Neural cell (in vitro differentiated cells): ENCODE measurements around the gene PTPRN2. TPM values are rescaled to one million over a fixed set of nuclear protein-coding genes. Genes with fewer than 3 reads are reported as not detected.

ENCODE experiments used
- H2AFZ ChIP-seq: fragments of 200-600, 300-800 bp; sonication (generic), shearing (Covaris generic); 2 replicates; pipeline ENCODE4 v1.6.0; 2014; ENCODE audit warnings: low read depth, mild to moderate bottlenecking, antibody characterized with exemption, low read length, moderate library complexity
- H3F3A ChIP-seq: fragments of 200-600 bp; shearing (Covaris generic); 2 replicates; pipeline ENCODE4 v1.6.1; 2016; ENCODE audit warnings: mild to moderate bottlenecking, moderate library complexity, mixed read lengths, antibody characterized with exemption, low read length; ENCODE audit not compliant: insufficient read depth, poor library complexity, severe bottlenecking
- H3K27ac ChIP-seq: fragments of 200-600, 300-800 bp; sonication (generic), shearing (Covaris generic); 2 replicates; pipeline ENCODE4 v1.5.1; 2014; ENCODE audit warnings: mild to moderate bottlenecking, low read length, moderate library complexity
- H3K27me3 ChIP-seq: fragments of 300-800, 200-600 bp; sonication (generic), shearing (Covaris generic); 2 replicates; pipeline ENCODE4 v1.6.0; 2014; ENCODE audit warnings: mild to moderate bottlenecking, low read depth, low read length, moderate library complexity; ENCODE audit not compliant: insufficient read depth
- H3K36me3 ChIP-seq: fragments of 300-800, 200-600 bp; sonication (generic), shearing (Covaris generic); 2 replicates; pipeline ENCODE4 v1.5.1; 2014; ENCODE audit warnings: mild to moderate bottlenecking, antibody characterized with exemption, low read length, moderate library complexity; ENCODE audit not compliant: insufficient read depth
- H3K4me2 ChIP-seq: fragments of 300-800, 200-600 bp; sonication (generic), shearing (Covaris generic); 2 replicates; pipeline ENCODE4 v1.6.0; 2014; ENCODE audit warnings: mild to moderate bottlenecking, low read length
- H3K4me3 ChIP-seq: fragments of 300-800, 200-600 bp; sonication (generic), shearing (Covaris generic); 2 replicates; pipeline ENCODE4 v1.5.1; 2014; ENCODE audit warnings: mild to moderate bottlenecking, low read length, moderate library complexity
- H3K79me2 ChIP-seq: fragments of 200-600 bp; shearing (Covaris generic); replicated peaks from 2 replicates; pipeline ENCODE4 v1.6.0; 2014; ENCODE audit warnings: mild to moderate bottlenecking, low read length, moderate library complexity; ENCODE audit not compliant: insufficient read depth
- H3K9ac ChIP-seq: fragments of 300-800, 200-600 bp; sonication (generic), shearing (Covaris generic); 2 replicates; pipeline ENCODE4 v1.6.1; 2016; ENCODE audit warnings: mild to moderate bottlenecking, low read length, mixed read lengths
- H3K9me2 ChIP-seq: fragments of 200-600 bp; shearing (Covaris generic); 2 replicates; pipeline ENCODE4 v1.6.1; 2016; ENCODE audit warnings: mild to moderate bottlenecking, low read length, mixed read lengths; ENCODE audit not compliant: insufficient read depth
- H3K9me3 ChIP-seq: fragments of 200-600, 300-800 bp; sonication (generic), shearing (Covaris generic); 2 replicates; pipeline ENCODE4 v1.6.1; 2016; ENCODE audit warnings: mild to moderate bottlenecking, mixed run types, low read length, moderate library complexity, mixed read lengths
- H4K20me1 ChIP-seq: fragments of 200-600 bp; shearing (Covaris generic); 2 replicates; pipeline ENCODE4 v1.6.1; 2016; ENCODE audit warnings: mild to moderate bottlenecking, mixed run types; ENCODE audit not compliant: insufficient read depth
- CTCF ChIP-seq: fragments of 450-650 bp; IDR thresholded peaks from 2 replicates; pipeline ENCODE4 v1.5.1; 2014; ENCODE audit warnings: antibody characterized with exemption, mild to moderate bottlenecking, moderate library complexity; ENCODE audit not compliant: poor library complexity, severe bottlenecking
- EP300 ChIP-seq: fragments of 450-650 bp; conservative IDR thresholded peaks from 2 replicates; pipeline ENCODE4 v1.6.1; 2014; ENCODE audit warnings: antibody characterized with exemption, mild to moderate bottlenecking, moderate library complexity; ENCODE audit not compliant: poor library complexity, severe bottlenecking
- EZH2 ChIP-seq: fragments of 200-600, 300-800 bp; shearing (Covaris generic), sonication (generic); IDR thresholded peaks from 2 replicates; pipeline ENCODE4 v1.6.1; 2014; ENCODE audit warnings: antibody characterized with exemption, low read length, borderline replicate concordance, mild to moderate bottlenecking; ENCODE audit not compliant: insufficient read depth, poor library complexity, severe bottlenecking
- MXI1 ChIP-seq: fragments of 450-650 bp; conservative IDR thresholded peaks from 2 replicates; pipeline ENCODE4 v1.6.1; 2014; ENCODE audit warnings: antibody characterized with exemption, mild to moderate bottlenecking; ENCODE audit not compliant: poor library complexity, severe bottlenecking
- POLR2AphosphoS5 ChIP-seq: IDR thresholded peaks from 2 replicates; pipeline ENCODE4 v1.6.1; 2012
- RAD21 ChIP-seq: fragments of 450-650 bp; conservative IDR thresholded peaks from 2 replicates; pipeline ENCODE4 v1.6.1; 2014; ENCODE audit warnings: antibody characterized with exemption, mild to moderate bottlenecking, moderate library complexity
- SMC3 ChIP-seq: fragments of 450-650 bp; conservative IDR thresholded peaks from 2 replicates; pipeline ENCODE4 v1.6.1; 2014; ENCODE audit warnings: antibody characterized with exemption, mild to moderate bottlenecking, moderate library complexity; ENCODE audit not compliant: poor library complexity
- TAF1 ChIP-seq: IDR thresholded peaks from 2 replicates; pipeline ENCODE4 v1.6.1; 2012; ENCODE audit warnings: low read depth
- polyA plus RNA-seq: library from polyadenylated mRNA; depleted of rRNA; stranded (reverse); fragments of >200 nt; gene quantifications from 2 replicates; pipeline ENCODE4 v1.2.3, GENCODE V29; 2014
- TF ChIP-seq, protein P1 (sequence below): IDR thresholded peaks from 2 replicates; pipeline ENCODE4 v1.6.1; 2012; ENCODE audit warnings: borderline replicate concordance

PTPRN2 gene
- polyA plus RNA-seq, 1 donor from 2014 or later: 31.0 TPM

- H3K9ac ChIP-seq: no peak overlapping the region
- TF ChIP-seq EP300: no peak
- TF ChIP-seq EZH2: no peak
- TF ChIP-seq MXI1: no peak
- TF ChIP-seq, protein P1, sequence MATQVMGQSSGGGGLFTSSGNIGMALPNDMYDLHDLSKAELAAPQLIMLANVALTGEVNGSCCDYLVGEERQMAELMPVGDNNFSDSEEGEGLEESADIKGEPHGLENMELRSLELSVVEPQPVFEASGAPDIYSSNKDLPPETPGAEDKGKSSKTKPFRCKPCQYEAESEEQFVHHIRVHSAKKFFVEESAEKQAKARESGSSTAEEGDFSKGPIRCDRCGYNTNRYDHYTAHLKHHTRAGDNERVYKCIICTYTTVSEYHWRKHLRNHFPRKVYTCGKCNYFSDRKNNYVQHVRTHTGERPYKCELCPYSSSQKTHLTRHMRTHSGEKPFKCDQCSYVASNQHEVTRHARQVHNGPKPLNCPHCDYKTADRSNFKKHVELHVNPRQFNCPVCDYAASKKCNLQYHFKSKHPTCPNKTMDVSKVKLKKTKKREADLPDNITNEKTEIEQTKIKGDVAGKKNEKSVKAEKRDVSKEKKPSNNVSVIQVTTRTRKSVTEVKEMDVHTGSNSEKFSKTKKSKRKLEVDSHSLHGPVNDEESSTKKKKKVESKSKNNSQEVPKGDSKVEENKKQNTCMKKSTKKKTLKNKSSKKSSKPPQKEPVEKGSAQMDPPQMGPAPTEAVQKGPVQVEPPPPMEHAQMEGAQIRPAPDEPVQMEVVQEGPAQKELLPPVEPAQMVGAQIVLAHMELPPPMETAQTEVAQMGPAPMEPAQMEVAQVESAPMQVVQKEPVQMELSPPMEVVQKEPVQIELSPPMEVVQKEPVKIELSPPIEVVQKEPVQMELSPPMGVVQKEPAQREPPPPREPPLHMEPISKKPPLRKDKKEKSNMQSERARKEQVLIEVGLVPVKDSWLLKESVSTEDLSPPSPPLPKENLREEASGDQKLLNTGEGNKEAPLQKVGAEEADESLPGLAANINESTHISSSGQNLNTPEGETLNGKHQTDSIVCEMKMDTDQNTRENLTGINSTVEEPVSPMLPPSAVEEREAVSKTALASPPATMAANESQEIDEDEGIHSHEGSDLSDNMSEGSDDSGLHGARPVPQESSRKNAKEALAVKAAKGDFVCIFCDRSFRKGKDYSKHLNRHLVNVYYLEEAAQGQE: no peak
- TF ChIP-seq SMC3: no peak
- TF ChIP-seq CTCF: no peak
- no peak for TF ChIP-seq POLR2AphosphoS5
- TF ChIP-seq RAD21: no peak
- TF ChIP-seq TAF1: no peak
- H4K20me1 ChIP-seq: no peaks in the 10 kb centered on the region
- H2AFZ ChIP-seq: no peak overlapping the region
- no peaks in the 10 kb centered on the region for H3K9me2 ChIP-seq
- H3K9me3 ChIP-seq: no peaks in the 10 kb centered on the region
- H3K27me3 ChIP-seq: no peaks in the 10 kb centered on the region
- no peak overlapping the region for H3K27ac ChIP-seq
- H3K4me2 ChIP-seq: no peak overlapping the region
- no peak overlapping the region for H3K4me3 ChIP-seq
- no peaks in the 10 kb centered on the region for H3K36me3 ChIP-seq
- H3F3A ChIP-seq: no peaks in the 10 kb centered on the region
- H3K79me2 ChIP-seq: no peaks in the 10 kb centered on the region
Observed at GRCh38 chr7:157493776-157494175, 1093.8 kb downstream of the PTPRN2 start.

DNA sequence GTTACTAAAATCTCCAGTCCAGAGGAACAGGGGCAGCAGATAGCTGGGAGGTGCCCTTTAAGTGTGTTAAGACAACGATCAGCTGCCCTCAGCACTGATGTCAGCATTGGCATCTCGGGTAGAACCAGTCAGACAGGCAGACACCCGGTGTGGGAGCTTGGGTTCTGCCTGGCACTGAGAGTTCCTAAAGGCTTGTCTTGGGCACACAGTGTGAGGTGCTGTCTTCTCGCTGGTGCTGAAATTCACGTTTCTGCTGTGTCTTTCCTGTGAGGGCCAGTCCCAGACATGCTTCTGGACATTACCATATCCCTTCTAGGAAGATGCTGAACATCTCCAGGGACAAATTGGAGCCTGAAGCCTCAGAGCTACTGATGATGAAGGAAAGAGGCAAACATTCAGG is 1094.6 kb downstream of the PTPRN2 start:
- no peaks in the 10 kb centered on the region for H3K9me2 ChIP-seq
- no peaks in the 10 kb centered on the region for H3K9me3 ChIP-seq
- no peaks in the 10 kb centered on the region for H4K20me1 ChIP-seq
- no peaks in the 10 kb centered on the region for H3K27me3 ChIP-seq
- no peak overlapping the region for H3K27ac ChIP-seq
- no peak for TF ChIP-seq SMC3
- TF ChIP-seq TAF1: no peak
- no peak for TF ChIP-seq RAD21
- no peak for TF ChIP-seq CTCF
- TF ChIP-seq, protein P1: no peak
- H3K36me3 ChIP-seq: no peaks in the 10 kb centered on the region
- no peaks in the 10 kb centered on the region for H3K79me2 ChIP-seq
- no peak overlapping the region for H3K9ac ChIP-seq
- H3K4me2 ChIP-seq: no peak overlapping the region
- no peak overlapping the region for H2AFZ ChIP-seq
- no peak overlapping the region for H3K4me3 ChIP-seq
- no peaks in the 10 kb centered on the region for H3F3A ChIP-seq
